HG03066 (cell line): ENCODE measurements around the gene GTSE1.
A peak's percentile ranks its signal among the peaks of the same experiment; 100 is the strongest.
"Not testable (repeated sequence)": the region's sequence is repeated elsewhere in the genome, so short reads cannot be mapped to it uniquely, and the experiment has no call there.

Source experiments
- ATAC-seq: cut with Tn5 transposase; IDR thresholded peaks from one replicate; pipeline ENCODE4 v1.9.1; 2021; ENCODE audit warnings: low read depth; ENCODE audit not compliant: unreplicated experiment

Gene GTSE1

GRCh38 chr22:46296257-46297150 is at the start of gene GTSE1:
Gene GTSE1, plus strand, starts transcription at chr22:46296870. Its CDS starts 531 bp downstream, at chr22:46297401.
- ATAC-seq, result peak; percentile 92

GRCh38 chr22:46247443-46247975 is 49.2 kb upstream of the GTSE1 start:
- ATAC-seq, result no peak

- peak; percentile 74 for ATAC-seq
Observed at GRCh38 chr22:46250035-46250782, 46.5 kb upstream of the GTSE1 start, which contains the start of gene CDPF1. Gene CDPF1, minus strand, starts transcription at chr22:46250293. Its CDS starts 2,009 bp downstream, at chr22:46248284.

GRCh38 chr22:46250783-46251125 is 45.9 kb upstream of the GTSE1 start:
- ATAC-seq, result no peak

GRCh38 chr22:46251266-46251665 is 45.4 kb upstream of the GTSE1 start:
- no peak for ATAC-seq

GRCh38 chr22:46251816-46252380 is 44.8 kb upstream of the GTSE1 start:
- no peak for ATAC-seq

- no peak for ATAC-seq
Observed at GRCh38 chr22:46256358-46256958, 40.2 kb upstream of the GTSE1 start.

GRCh38 chr22:46259374-46259773 is 37.3 kb upstream of the GTSE1 start:
- no peak for ATAC-seq

GRCh38 chr22:46260038-46260437 is 36.6 kb upstream of the GTSE1 start:
- ATAC-seq, result no peak

GRCh38 chr22:46262449-46263215 is 34.0 kb upstream of the GTSE1 start:
- no peak for ATAC-seq

GRCh38 chr22:46263216-46263590 is 33.5 kb upstream of the GTSE1 start, which contains the start of gene PKDREJ:
Gene PKDREJ, minus strand, starts transcription at chr22:46263343. Its CDS starts 21 bp downstream, at chr22:46263322.
- no peak for ATAC-seq

GRCh38 chr22:46264520-46264919 is 32.1 kb upstream of the GTSE1 start:
- ATAC-seq, result not testable (repeated sequence)

GRCh38 chr22:46265627-46266026 is 31.0 kb upstream of the GTSE1 start:
- ATAC-seq, result not testable (repeated sequence)

GRCh38 chr22:46267431-46268279 is 29.0 kb upstream of the GTSE1 start, which contains the start of gene TTC38:
Gene TTC38, plus strand, starts transcription at chr22:46268008. Its CDS starts 32 bp downstream, at chr22:46268040.
- ATAC-seq, result peak; percentile 76

- no peak for ATAC-seq
Observed at GRCh38 chr22:46269564-46269963, 27.1 kb upstream of the GTSE1 start.

- no peak for ATAC-seq
Observed at GRCh38 chr22:46272196-46272595, 24.5 kb upstream of the GTSE1 start.

GRCh38 chr22:46272762-46273431 is 23.8 kb upstream of the GTSE1 start:
- ATAC-seq, result no peak
